ENCODE results near the gene NRBP1. TPM values are rescaled to one million over a fixed set of nuclear protein-coding genes. Genes with fewer than 3 reads are reported as not detected.

Gene NRBP1
- total RNA-seq, 2 donors from 2014 or later = 61.5 to 77.7 TPM

DNA sequence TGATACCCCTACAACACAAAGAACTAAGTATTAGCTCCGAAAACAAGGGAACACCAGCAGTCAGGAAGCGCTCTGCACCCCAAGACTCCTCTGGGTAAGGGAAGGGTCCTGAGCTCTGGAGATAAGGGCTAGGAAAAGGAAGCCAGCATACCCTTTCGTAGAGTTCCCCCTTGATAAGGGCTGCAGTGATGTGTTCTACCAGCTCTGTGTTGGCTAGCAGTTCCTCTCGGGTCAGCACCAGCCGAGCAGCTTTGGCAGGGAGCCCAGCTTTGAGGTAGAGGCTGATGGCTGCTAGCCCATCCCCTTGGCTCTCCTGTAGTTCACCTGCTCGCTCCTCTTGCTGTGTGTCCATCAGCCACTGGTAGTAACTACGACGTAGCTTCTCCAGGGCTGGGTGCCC, 32.7 kb downstream of the NRBP1 start:
- no peaks in the 10 kb centered on the region for H3K4me1 ChIP-seq (ENCODE audit: control insufficient read depth in 1 of 2, low read depth in 2 of 2)
- H3K27ac ChIP-seq = no peak overlapping the region
- no peak overlapping the region for H3K4me3 ChIP-seq
- TF ChIP-seq CTCF (IDR thresholded peaks at IDR 0.05) = no peak
- no peaks in the 10 kb centered on the region for H3K9me3 ChIP-seq
- ATAC-seq (ENCODE audit: insufficient number of reproducible peaks, low FRiP score, low read depth) (no peak), DNase-seq (ENCODE audit: low spot score) (no peak)
- no peaks in the 10 kb centered on the region for H3K27me3 ChIP-seq (replicated peaks; ENCODE audit: insufficient read depth)
- H3K36me3 ChIP-seq = peaks cover 26% of the 10 kb centered on the region

- H3K27ac ChIP-seq = no peak overlapping the region
- ATAC-seq (ENCODE audit: insufficient number of reproducible peaks, low FRiP score, low read depth) (no peak), DNase-seq (ENCODE audit: low spot score) (no peak)
- H3K4me3 ChIP-seq = no peak overlapping the region
- no peak for TF ChIP-seq CTCF (IDR thresholded peaks at IDR 0.05)
- H3K36me3 ChIP-seq = peaks cover 18% of the 10 kb centered on the region
- no peaks in the 10 kb centered on the region for H3K27me3 ChIP-seq (replicated peaks; ENCODE audit: insufficient read depth)
- no peaks in the 10 kb centered on the region for H3K4me1 ChIP-seq (ENCODE audit: control insufficient read depth in 1 of 2, low read depth in 2 of 2)
- no peaks in the 10 kb centered on the region for H3K9me3 ChIP-seq
Observed at GRCh38 chr2:27464443-27464842, 36.0 kb downstream of the NRBP1 start.

DNA sequence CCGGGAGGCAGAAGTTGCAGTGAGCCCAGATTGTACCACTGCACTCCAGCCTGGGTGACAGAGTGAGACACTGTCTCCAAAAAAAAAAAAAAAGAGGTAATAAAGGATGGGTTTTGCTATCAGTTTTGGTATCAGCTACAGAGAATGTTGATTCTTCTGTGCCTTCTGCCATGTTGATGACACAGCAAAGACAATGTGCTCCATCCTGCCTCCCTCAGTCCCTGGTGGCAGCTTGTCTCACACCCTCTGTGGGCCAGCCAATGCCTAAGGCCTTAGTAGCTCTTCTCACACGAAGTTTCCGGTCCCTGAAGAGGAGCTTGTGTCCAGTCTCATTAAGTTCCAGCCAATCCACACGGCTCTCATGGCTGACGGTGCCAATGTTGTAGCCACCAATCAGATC, 43.5 kb downstream of the NRBP1 start:
- DNase-seq (ENCODE audit: low spot score) = no peak
- Histone ChIP-seq H3K4me1 (ENCODE audit: control insufficient read depth in 1 of 2, low read depth in 2 of 2) (no peaks in the 10 kb centered on the region), H3K27ac (no peak overlapping the region), H3K27me3 (replicated peaks; ENCODE audit: insufficient read depth) (no peaks in the 10 kb centered on the region), H3K36me3 (peaks cover 23% of the 10 kb centered on the region), H3K9me3 (no peaks in the 10 kb centered on the region), H3K4me3 (no peak overlapping the region)
- no peak for ATAC-seq (ENCODE audit: insufficient number of reproducible peaks, low FRiP score, low read depth)
- no peak for TF ChIP-seq CTCF (IDR thresholded peaks at IDR 0.05)

DNA sequence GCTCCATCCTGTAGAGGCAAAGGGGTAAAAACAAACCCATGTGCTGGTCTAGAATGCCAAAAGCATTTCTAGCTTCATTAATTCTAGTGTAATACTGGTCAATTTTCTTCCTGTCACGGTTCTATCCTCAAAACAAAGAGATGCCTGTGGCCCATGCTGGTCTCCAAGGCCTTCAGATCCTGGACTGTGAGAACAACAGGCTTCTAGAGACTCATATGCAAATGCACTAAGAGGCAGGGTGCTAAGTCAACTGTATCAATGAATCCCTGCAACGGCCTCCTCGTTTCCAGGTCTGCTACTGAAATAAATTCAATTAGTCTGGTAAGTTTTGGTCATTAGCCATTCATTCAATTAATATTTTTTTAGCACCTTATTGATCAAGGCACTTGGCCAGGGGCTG, 57.1 kb downstream of the NRBP1 start:
- TF ChIP-seq CTCF (IDR thresholded peaks at IDR 0.05) = no peak
- peaks cover 7 to 13% of the 10 kb centered on the region in 2 donors for H3K4me1 ChIP-seq (ENCODE audit: control insufficient read depth in 1 of 2, low read depth in 2 of 2)
- H3K4me3 ChIP-seq = no peak overlapping the region
- H3K27me3 ChIP-seq (replicated peaks; ENCODE audit: insufficient read depth) = no peaks in the 10 kb centered on the region
- H3K9me3 ChIP-seq = no peaks in the 10 kb centered on the region
- H3K36me3 ChIP-seq = peaks cover 17% of the 10 kb centered on the region
- DNase-seq (ENCODE audit: low spot score) (no peak), ATAC-seq (ENCODE audit: insufficient number of reproducible peaks, low FRiP score, low read depth) (no peak)
- H3K27ac ChIP-seq = no peak overlapping the region

- Histone ChIP-seq H3K4me1 (ENCODE audit: control insufficient read depth in 1 of 2, low read depth in 2 of 2) (peaks cover 7 to 15% of the 10 kb centered on the region in 2 donors), H3K27me3 (replicated peaks; ENCODE audit: insufficient read depth) (no peaks in the 10 kb centered on the region), H3K36me3 (peaks cover 11% of the 10 kb centered on the region), H3K4me3 (peak overlapping the region; percentile 83), H3K9me3 (no peaks in the 10 kb centered on the region), H3K27ac (peak overlapping the region; percentile 55 to 73)
- DNase-seq (ENCODE audit: low spot score) (no peak), ATAC-seq (ENCODE audit: insufficient number of reproducible peaks, low FRiP score, low read depth) (no peak)
- TF ChIP-seq CTCF (IDR thresholded peaks at IDR 0.05) = no peak
Observed at GRCh38 chr2:27489118-27489497, 60.7 kb downstream of the NRBP1 start.
